A549 (cell line): ENCODE data around the gene ANKDD1A. TPM values are rescaled to one million over a fixed set of nuclear protein-coding genes. Genes with fewer than 3 reads are reported as not detected.

Source experiments
- ATAC-seq, 2 experiments: fragments of 200-7000 bp in 1 of 2; fragments of >200 bp in 1 of 2; cut with Nextera tagmentation in 1 of 2; cut with Tn5 transposase in 1 of 2; 3 replicates each; pipeline versions ENCODE4 v1.8.0 to v1.9.1; 2018 to 2020; ENCODE audit warnings: mild to moderate bottlenecking in 1 of 2, moderate library complexity in 1 of 2
- CTCF ChIA-PET: fragments of 300-600 bp; sonication (Branson Sonifier 250); formaldehyde crosslinking; extraction: SDS; loops from one replicate; lab custom pipeline; 2021; ENCODE audit warnings: antibody characterized with exemption, inconsistent platforms; lab: Yijun Ruan, JAX
- POLR2A ChIA-PET: fragments of 350-600 bp; formaldehyde crosslinking; extraction: SDS; loops from one replicate; lab custom pipeline; 2021; ENCODE audit warnings: antibody characterized with exemption, inconsistent platforms; lab: Yijun Ruan, JAX
- DNase-seq, 2 experiments: peaks; one replicate each; pipeline versions ENCODE4 v3.0.0 to v3.0.0-alpha.2; 2011 to 2016; ENCODE audit warnings: low read depth in 1 of 2, low spot score in 1 of 2
- FAIRE-seq: peaks from 2 replicates; lab custom pipeline; 2011; peaks lifted over from hg19 to GRCh38; lab: Jason Lieb, UNC
- H3K27ac ChIP-seq, 2 experiments: fragments of >200 bp; sonication (Bioruptor Twin); formaldehyde crosslinking; 3 replicates each; pipeline ENCODE4 v1.5.1; 2016 to 2017
- H3K4me1 ChIP-seq: fragments of >200 bp; sonication (Bioruptor Twin); formaldehyde crosslinking; 3 replicates; pipeline ENCODE4 v1.6.1; 2016
- H3K4me2 ChIP-seq: fragments of >200 bp; sonication (Bioruptor Twin); formaldehyde crosslinking; 3 replicates; pipeline ENCODE4 v1.6.1; 2016
- H3K4me3 ChIP-seq: fragments of >200 bp; sonication (Bioruptor Twin); formaldehyde crosslinking; 3 replicates; pipeline ENCODE4 v1.5.1; 2016
- H3K9me3 ChIP-seq: fragments of >200 bp; sonication (Bioruptor Twin); formaldehyde crosslinking; 3 replicates; pipeline ENCODE4 v1.6.1; 2016
- CBX8 ChIP-seq: fragments of 200-600 bp; sonication (generic); IDR thresholded peaks from 2 replicates; pipeline ENCODE4 v1.6.1; 2016
- CEBPB ChIP-seq, 2 experiments: fragments of >200 bp in 1 of 2; sonication (Bioruptor Twin) in 1 of 2; formaldehyde crosslinking in 1 of 2; IDR thresholded peaks; 2 replicates each; pipeline ENCODE4 v1.6.1; 2012 to 2016
- CHD2 ChIP-seq: fragments of 150-350 bp; IDR thresholded peaks from 2 replicates; pipeline ENCODE4 v1.6.1; 2014; ENCODE audit warnings: low read length; ENCODE audit not compliant: partially characterized antibody
- CHD4 ChIP-seq: fragments of 200-600 bp; sonication (generic); IDR thresholded peaks from 2 replicates; pipeline ENCODE4 v1.6.1; 2016; ENCODE audit warnings: antibody characterized with exemption, mild to moderate bottlenecking, borderline replicate concordance
- EHF ChIP-seq: fragments of 250-450 bp; sonication (Bioruptor Pico); IDR thresholded peaks from 2 replicates; pipeline ENCODE4 v1.5.0; 2020; ENCODE audit warnings: mild to moderate bottlenecking
- EP300 ChIP-seq, 2 experiments: fragments of >200 bp; sonication (Bioruptor Twin); formaldehyde crosslinking; IDR thresholded peaks; 2 replicates in 1 of 2; 3 replicates in 1 of 2; pipeline ENCODE4 v1.6.1; 2016 to 2017
- FOSL2 ChIP-seq, 2 experiments: fragments of 450-650 bp in 1 of 2; fragments of >200 bp in 1 of 2; sonication (Bioruptor Twin) in 1 of 2; formaldehyde crosslinking; IDR thresholded peaks; 2 replicates each; pipeline versions ENCODE4 v1.5.0 to v1.6.1; 2016 to 2020; ENCODE audit warnings: mild to moderate bottlenecking in 1 of 2, moderate library complexity in 1 of 2
- FOXS1 ChIP-seq: fragments of 250-450 bp; sonication (Bioruptor Pico); IDR thresholded peaks from 2 replicates; pipeline ENCODE4 v1.5.0; 2020; ENCODE audit warnings: mild to moderate bottlenecking, moderate library complexity
- GATA3 ChIP-seq: IDR thresholded peaks from 2 replicates; pipeline ENCODE4 v1.6.1; 2012; ENCODE audit warnings: borderline replicate concordance
- HEYL ChIP-seq: fragments of 250-450 bp; sonication (Bioruptor Pico); IDR thresholded peaks from 2 replicates; pipeline ENCODE4 v1.8.0; 2021; ENCODE audit warnings: mild to moderate bottlenecking, moderate library complexity
- HOXB13 ChIP-seq: fragments of 250-450 bp; sonication (Bioruptor Pico); IDR thresholded peaks from 2 replicates; pipeline ENCODE4 v1.5.0; 2020; ENCODE audit warnings: low read depth, mild to moderate bottlenecking, moderate library complexity
- JUNB ChIP-seq: fragments of >200 bp; sonication (Bioruptor Twin); formaldehyde crosslinking; IDR thresholded peaks from 2 replicates; pipeline ENCODE4 v1.6.1; 2016
- KDM5A ChIP-seq: fragments of 200-600 bp; sonication (generic); IDR thresholded peaks from 2 replicates; pipeline ENCODE4 v1.6.1; 2016; ENCODE audit warnings: antibody characterized with exemption, mild to moderate bottlenecking
- MAX ChIP-seq: IDR thresholded peaks from 2 replicates; pipeline ENCODE4 v1.6.1; 2012
- MAZ ChIP-seq: fragments of 150-350 bp; IDR thresholded peaks from 2 replicates; pipeline ENCODE4 v1.6.1; 2014; ENCODE audit warnings: antibody characterized with exemption, low read depth, low read length, borderline replicate concordance
- NFE2L2 ChIP-seq: fragments of 150-350 bp; conservative IDR thresholded peaks from 2 replicates; pipeline ENCODE4 v1.6.1; 2014; ENCODE audit warnings: low read length
- NPAS2 ChIP-seq: fragments of 250-450 bp; sonication (Bioruptor Pico); IDR thresholded peaks from 2 replicates; pipeline ENCODE4 v1.8.0; 2022; ENCODE audit warnings: mild to moderate bottlenecking, moderate library complexity, borderline replicate concordance
- PBX3 ChIP-seq: IDR thresholded peaks from 2 replicates; pipeline ENCODE4 v1.6.1; 2012
- PHF8 ChIP-seq: fragments of 200-600 bp; sonication (generic); IDR thresholded peaks from 2 replicates; pipeline ENCODE4 v1.6.1; 2016; ENCODE audit warnings: low read depth, mild to moderate bottlenecking, antibody characterized with exemption, moderate library complexity, borderline replicate concordance
- POLR2A ChIP-seq: IDR thresholded peaks from 2 replicates; pipeline ENCODE4 v1.6.1; 2012; ENCODE audit warnings: mild to moderate bottlenecking, low read length
- RARB ChIP-seq: fragments of 250-450 bp; sonication (Bioruptor Pico); IDR thresholded peaks from 2 replicates; pipeline ENCODE4 v1.8.0; 2021; ENCODE audit warnings: mild to moderate bottlenecking, moderate library complexity
- RFX5 ChIP-seq: fragments of 450-650 bp; IDR thresholded peaks from 2 replicates; pipeline ENCODE4 v1.7.1; 2014; ENCODE audit warnings: antibody characterized with exemption, mild to moderate bottlenecking, moderate library complexity
- RNF2 ChIP-seq: fragments of 200-600 bp; sonication (generic); IDR thresholded peaks from 2 replicates; pipeline ENCODE4 v1.6.1; 2016; ENCODE audit warnings: low read depth, mild to moderate bottlenecking, antibody characterized with exemption, moderate library complexity, borderline replicate concordance
- SREBF2 ChIP-seq: fragments of 450-650 bp; IDR thresholded peaks from 2 replicates; pipeline ENCODE4 v1.6.1; 2014; ENCODE audit warnings: mild to moderate bottlenecking, moderate library complexity
- TFCP2L1 ChIP-seq: fragments of 250-450 bp; sonication (Bioruptor Pico); IDR thresholded peaks from 2 replicates; pipeline ENCODE4 v1.5.0; 2021; ENCODE audit warnings: mild to moderate bottlenecking
- TP53 ChIP-seq: fragments of 250-450 bp; sonication (Bioruptor Pico); IDR thresholded peaks from 2 replicates; pipeline ENCODE4 v1.5.0; 2021; ENCODE audit warnings: mild to moderate bottlenecking, moderate library complexity
- ZFP36 ChIP-seq: fragments of 450-650 bp; IDR thresholded peaks from 2 replicates; pipeline ENCODE4 v1.6.1; 2014; ENCODE audit warnings: borderline replicate concordance; ENCODE audit not compliant: partially characterized antibody
- WGBS: methylation state at CpG from one replicate; pipeline ENCODE4 v1.1.6; 2017; ENCODE audit errors: missing lambda C conversion rate; 5-methylcytosine and 5-hydroxymethylcytosine counted together
- polyA plus RNA-seq, 4 experiments: library from polyadenylated mRNA; depleted of rRNA in 3 of 4; stranded (reverse); fragments of >200 nt; fragmentation: RNase III in 1 of 4; extraction: RNeasy Plus Mini Kit Qiagen cat#74134 plus additional on column Dnase treatment in 1 of 4; gene quantifications; 2 replicates in 3 of 4; 3 replicates in 1 of 4; pipeline ENCODE4 v1.2.3, GENCODE V29; 2011 to 2017
- TF ChIP-seq, protein P1 (sequence below): fragments of 450-650 bp; IDR thresholded peaks from 2 replicates; pipeline ENCODE4 v1.6.1; 2014; ENCODE audit warnings: antibody characterized with exemption
- TF ChIP-seq, protein P2 (sequence below): fragments of >200 bp; sonication (Bioruptor Twin); formaldehyde crosslinking; IDR thresholded peaks from 3 replicates; pipeline ENCODE4 v1.6.1; 2016
- TF ChIP-seq, protein P3 (sequence below): fragments of >200 bp; sonication (Bioruptor Twin); formaldehyde crosslinking; IDR thresholded peaks from 3 replicates; pipeline ENCODE4 v1.5.1; 2016

The ANKDD1A gene
- polyA plus RNA-seq, 2 of the 4 experiments (the other 2 are of a cell fraction) = 2.7 to 2.8 TPM

DNA sequence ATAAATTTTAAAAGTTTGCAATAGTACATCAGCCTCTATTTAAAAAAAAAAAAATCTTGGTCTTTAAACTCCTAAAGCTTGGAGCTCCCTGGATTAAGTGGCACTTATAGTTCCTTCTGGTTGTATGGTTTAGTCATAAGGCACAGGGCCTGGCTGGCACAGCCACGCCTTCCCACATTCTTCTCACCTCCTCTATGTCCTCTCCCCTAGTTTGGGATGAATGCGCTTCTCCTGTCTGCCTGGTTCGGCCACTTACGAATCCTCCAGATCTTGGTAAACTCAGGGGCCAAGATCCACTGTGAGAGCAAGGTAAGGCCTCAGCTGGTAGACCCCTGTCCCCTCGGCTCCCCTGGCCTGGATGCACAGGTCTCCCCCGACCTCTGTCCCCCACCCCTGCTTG is 10.0 kb downstream of the ANKDD1A start:
- ChIA-PET POLR2A (no interaction called here), CTCF (interaction anchor here (1.7 to 1.8 kb wide), 2 partner anchors 8 to 10 kb away, joined by 3 to 10 read pairs; partner anchors contain the start of gene ANKDD1A)
- DNase-seq (no peak), FAIRE-seq (no peak), ATAC-seq (peak in 1 of 2 experiments; percentile 62; a peak in 4 of 6 replicates)
- 82% methylated on average over 5 of the region's 6 CpGs for WGBS
- Histone ChIP-seq H3K4me3 (no peak overlapping the region), H3K9me3 (no peaks in the 10 kb centered on the region), H3K27ac (no peak overlapping the region), H3K4me2 (no peak overlapping the region), H3K4me1 (no peaks in the 10 kb centered on the region)
- TF ChIP-seq, protein P1, sequence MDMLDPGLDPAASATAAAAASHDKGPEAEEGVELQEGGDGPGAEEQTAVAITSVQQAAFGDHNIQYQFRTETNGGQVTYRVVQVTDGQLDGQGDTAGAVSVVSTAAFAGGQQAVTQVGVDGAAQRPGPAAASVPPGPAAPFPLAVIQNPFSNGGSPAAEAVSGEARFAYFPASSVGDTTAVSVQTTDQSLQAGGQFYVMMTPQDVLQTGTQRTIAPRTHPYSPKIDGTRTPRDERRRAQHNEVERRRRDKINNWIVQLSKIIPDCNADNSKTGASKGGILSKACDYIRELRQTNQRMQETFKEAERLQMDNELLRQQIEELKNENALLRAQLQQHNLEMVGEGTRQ = no peak
- TF ChIP-seq NFE2L2 = no peak
- TF ChIP-seq CEBPB (IDR thresholded peaks at IDR 0.05) = no peak
- no peak for TF ChIP-seq PBX3
- no peak for TF ChIP-seq ZFP36
- no peak for TF ChIP-seq JUNB
- TF ChIP-seq TP53 (CRISPR knock-in tag) = no peak
- TF ChIP-seq, all 56 proteins: peak for 0

- Histone ChIP-seq H3K9me3 (no peaks in the 10 kb centered on the region), H3K4me3 (no peak overlapping the region), H3K4me1 (no peaks in the 10 kb centered on the region), H3K27ac (no peak overlapping the region), H3K4me2 (no peak overlapping the region)
- CTCF ChIA-PET = interaction anchor here (0.8 to 1.7 kb wide), 3 partner anchors 12 to 82 kb away, joined by 3 to 5 read pairs (median 4); no protein-coding TSS in a partner anchor
- no peak for TF ChIP-seq JUNB
- TF ChIP-seq PHF8 = no peak
- TF ChIP-seq HOXB13 (CRISPR knock-in tag) = no peak
- no peak for TF ChIP-seq CBX8
- TF ChIP-seq POLR2A = no peak
- TF ChIP-seq, protein P2, sequence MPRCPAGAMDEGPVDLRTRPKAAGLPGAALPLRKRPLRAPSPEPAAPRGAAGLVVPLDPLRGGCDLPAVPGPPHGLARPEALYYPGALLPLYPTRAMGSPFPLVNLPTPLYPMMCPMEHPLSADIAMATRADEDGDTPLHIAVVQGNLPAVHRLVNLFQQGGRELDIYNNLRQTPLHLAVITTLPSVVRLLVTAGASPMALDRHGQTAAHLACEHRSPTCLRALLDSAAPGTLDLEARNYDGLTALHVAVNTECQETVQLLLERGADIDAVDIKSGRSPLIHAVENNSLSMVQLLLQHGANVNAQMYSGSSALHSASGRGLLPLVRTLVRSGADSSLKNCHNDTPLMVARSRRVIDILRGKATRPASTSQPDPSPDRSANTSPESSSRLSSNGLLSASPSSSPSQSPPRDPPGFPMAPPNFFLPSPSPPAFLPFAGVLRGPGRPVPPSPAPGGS = no peak
- no peak for TF ChIP-seq RARB
- no peak for TF ChIP-seq FOSL2 (IDR thresholded peaks at IDR 0.05)
- TF ChIP-seq FOSL2 (CRISPR knock-in tag; IDR thresholded peaks at IDR 0.05) = no peak
- TF ChIP-seq EP300 (IDR thresholded peaks at IDR 0.05) = no peak
- TF ChIP-seq GATA3 = no peak
- no peak for ATAC-seq
- DNase-seq = no peak
- POLR2A ChIA-PET = no interaction called here
- FAIRE-seq = no peak
- 80% methylated on average over 2 of the region's 2 CpGs for WGBS
These were observed 11.8 kb downstream of the ANKDD1A start for GRCh38 chr15:64923546-64923945.

DNA sequence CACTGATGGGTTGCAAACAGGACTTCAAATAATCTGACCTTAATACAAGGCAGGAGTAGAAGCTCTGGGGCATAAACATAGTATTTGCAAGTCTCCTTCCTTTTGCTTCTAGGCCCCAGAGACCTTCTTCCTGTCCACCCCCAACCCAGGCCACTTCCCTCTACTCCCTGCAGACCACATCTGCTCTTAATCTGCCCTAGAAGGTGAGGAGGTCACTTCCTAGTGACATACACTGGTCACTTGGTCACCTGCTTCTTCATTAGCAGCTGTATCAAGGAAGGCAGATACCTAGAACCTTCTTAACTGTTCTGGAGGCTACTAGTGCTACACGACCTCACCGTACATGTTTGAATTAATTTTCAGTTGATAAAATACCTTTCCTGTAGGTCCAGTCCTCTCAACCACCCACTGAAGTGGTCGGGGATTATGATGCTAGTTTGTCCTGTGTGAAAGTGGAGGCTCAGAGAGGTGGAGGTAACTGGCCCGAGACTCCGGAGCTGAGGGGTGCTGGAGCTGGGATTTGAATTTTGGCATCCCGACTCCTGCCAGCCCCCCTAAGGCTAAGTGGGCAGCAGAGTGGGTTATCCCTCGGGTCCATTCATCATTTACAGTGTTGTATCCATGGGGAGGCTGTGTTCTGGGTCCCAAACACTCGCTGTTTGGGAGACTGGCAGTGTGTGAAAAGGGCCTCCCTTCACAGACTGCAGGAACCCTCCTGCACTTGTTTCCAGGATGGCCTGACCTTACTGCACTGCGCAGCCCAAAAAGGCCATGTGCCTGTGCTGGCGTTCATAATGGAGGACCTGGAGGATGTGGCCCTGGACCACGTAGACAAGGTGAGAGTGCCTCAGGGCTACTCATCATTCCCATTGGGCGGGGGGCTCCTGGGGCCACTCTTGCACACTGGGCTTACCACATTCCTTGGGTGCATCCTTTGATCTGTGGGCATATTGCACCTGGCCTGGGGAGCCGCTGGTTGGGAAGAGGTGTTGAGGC is 13.9 kb downstream of the ANKDD1A start:
- Histone ChIP-seq H3K4me1 (no peaks in the 10 kb centered on the region), H3K4me3 (no peak overlapping the region), H3K9me3 (no peaks in the 10 kb centered on the region), H3K27ac (no peak overlapping the region), H3K4me2 (no peak overlapping the region)
- no peak for FAIRE-seq
- no peak for ATAC-seq
- no peak for DNase-seq
- POLR2A ChIA-PET = no interaction called here
- 71% methylated on average over 13 of the region's 13 CpGs for WGBS
- CTCF ChIA-PET = no interaction called here
- TF ChIP-seq TFCP2L1 (CRISPR knock-in tag) (no peak), FOXS1 (CRISPR knock-in tag) (no peak), SREBF2 (no peak), MAZ (no peak), EHF (CRISPR knock-in tag) (no peak), NPAS2 (CRISPR knock-in tag) (no peak), JUNB (no peak), CHD4 (no peak), KDM5A (no peak), RFX5 (no peak), MAX (no peak), HEYL (CRISPR knock-in tag) (no peak), GATA3 (no peak), CBX8 (no peak), RNF2 (no peak), CHD2 (no peak)
- TF ChIP-seq, protein P3, sequence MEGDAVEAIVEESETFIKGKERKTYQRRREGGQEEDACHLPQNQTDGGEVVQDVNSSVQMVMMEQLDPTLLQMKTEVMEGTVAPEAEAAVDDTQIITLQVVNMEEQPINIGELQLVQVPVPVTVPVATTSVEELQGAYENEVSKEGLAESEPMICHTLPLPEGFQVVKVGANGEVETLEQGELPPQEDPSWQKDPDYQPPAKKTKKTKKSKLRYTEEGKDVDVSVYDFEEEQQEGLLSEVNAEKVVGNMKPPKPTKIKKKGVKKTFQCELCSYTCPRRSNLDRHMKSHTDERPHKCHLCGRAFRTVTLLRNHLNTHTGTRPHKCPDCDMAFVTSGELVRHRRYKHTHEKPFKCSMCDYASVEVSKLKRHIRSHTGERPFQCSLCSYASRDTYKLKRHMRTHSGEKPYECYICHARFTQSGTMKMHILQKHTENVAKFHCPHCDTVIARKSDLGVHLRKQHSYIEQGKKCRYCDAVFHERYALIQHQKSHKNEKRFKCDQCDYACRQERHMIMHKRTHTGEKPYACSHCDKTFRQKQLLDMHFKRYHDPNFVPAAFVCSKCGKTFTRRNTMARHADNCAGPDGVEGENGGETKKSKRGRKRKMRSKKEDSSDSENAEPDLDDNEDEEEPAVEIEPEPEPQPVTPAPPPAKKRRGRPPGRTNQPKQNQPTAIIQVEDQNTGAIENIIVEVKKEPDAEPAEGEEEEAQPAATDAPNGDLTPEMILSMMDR = no peak
